ELF-1 (cell line): ENCODE results near the gene FOSL1.

Source experiments
- DNase-seq: peaks from one replicate; pipeline ENCODE4 v3.0.0-alpha.2; 2016; ENCODE audit warnings: low read depth, low spot score

Gene FOSL1

GRCh38 chr11:65863889-65864705 lies 36.1 kb downstream of the FOSL1 start:
- DNase-seq: no peak

GRCh38 chr11:65862941-65863888 lies 37.0 kb downstream of the FOSL1 start:
- DNase-seq: no peak

- DNase-seq: no peak
These were observed 37.9 kb downstream of the FOSL1 start for GRCh38 chr11:65862191-65862735.

GRCh38 chr11:65861533-65862183 lies 38.5 kb downstream of the FOSL1 start:
- DNase-seq: no peak

- no peak for DNase-seq
These were observed 39.1 kb downstream of the FOSL1 start for GRCh38 chr11:65861165-65861505.

- DNase-seq: peak; percentile 99
These were observed 39.7 kb downstream of the FOSL1 start, which contains the start of gene MUS81 for GRCh38 chr11:65860278-65861164. Gene MUS81 (plus strand): TSS chr11:65860433. CDS start chr11:65860754, 321 bp downstream.

- DNase-seq: no peak
These were observed 40.3 kb downstream of the FOSL1 start for GRCh38 chr11:65859812-65860277.

- DNase-seq: peak; percentile 99
These were observed 40.9 kb downstream of the FOSL1 start for GRCh38 chr11:65859095-65859811.

GRCh38 chr11:65858681-65859087 lies 41.5 kb downstream of the FOSL1 start:
- no peak for DNase-seq

GRCh38 chr11:65857853-65858680 lies 42.1 kb downstream of the FOSL1 start, which contains the start of gene CFL1:
Gene CFL1 (minus strand): TSS chr11:65858180. CDS start chr11:65858099, 81 bp downstream.
- peak; percentile 99 for DNase-seq

GRCh38 chr11:65857500-65857852 lies 42.7 kb downstream of the FOSL1 start:
- no peak for DNase-seq

- peak; percentile 81 for DNase-seq
These were observed 43.3 kb downstream of the FOSL1 start for GRCh38 chr11:65856689-65857499.

GRCh38 chr11:65855927-65856363 lies 44.2 kb downstream of the FOSL1 start:
- no peak for DNase-seq

GRCh38 chr11:65854852-65855837 lies 45.0 kb downstream of the FOSL1 start:
- no peak for DNase-seq

GRCh38 chr11:65854161-65854592 lies 46.0 kb downstream of the FOSL1 start:
- no peak for DNase-seq

- DNase-seq: no peak
These were observed 46.8 kb downstream of the FOSL1 start for GRCh38 chr11:65853246-65853979.
